Right lung (tissue), 5 donors: Measurements from ENCODE around the gene GINS3. TPM values are rescaled to one million over a fixed set of nuclear protein-coding genes. Genes with fewer than 3 reads are reported as not detected.

Experiments used
- DNase-seq, 2 donors: peaks; one replicate each; pipeline ENCODE4 v3.0.0-alpha.2; 2013
- polyA plus RNA-seq, 5 donors: library from polyadenylated mRNA; unstranded; fragments of 120-200 nt; gene quantifications; one replicate each; pipeline versions ENCODE4 v1.2.1 to v1.2.3, GENCODE V29; 2013; ENCODE audit warnings: inconsistent platforms in 1 of 5, low replicate concordance in 1 of 5; ENCODE audit not compliant: insufficient read length in 5 of 5, insufficient read depth in 1 of 5

The GINS3 gene
- polyA plus RNA-seq, 5 donors, result 9.5 to 14.8 (median 10.9) TPM

DNA sequence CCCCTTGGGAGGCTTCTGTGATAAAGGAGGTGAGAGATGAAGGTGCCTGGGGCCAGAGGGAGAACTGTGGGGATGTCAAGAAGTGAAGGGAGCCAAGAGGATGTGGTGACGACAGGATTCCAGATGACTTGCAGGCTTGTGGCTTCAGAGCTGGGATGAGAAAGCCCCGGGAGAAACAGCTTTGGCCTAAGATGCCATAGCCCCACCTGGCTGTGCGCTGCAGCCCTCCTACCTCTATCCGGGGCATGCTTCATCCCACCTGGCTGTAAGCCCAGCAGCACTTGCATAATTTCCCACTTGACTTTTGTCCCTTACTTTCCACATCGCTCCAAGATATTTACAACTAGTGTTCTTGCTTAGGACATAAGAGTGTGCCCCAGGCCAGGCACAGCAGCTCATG is 29.3 kb downstream of the GINS3 start:
- peak; percentile 34 to 36 for DNase-seq

DNA sequence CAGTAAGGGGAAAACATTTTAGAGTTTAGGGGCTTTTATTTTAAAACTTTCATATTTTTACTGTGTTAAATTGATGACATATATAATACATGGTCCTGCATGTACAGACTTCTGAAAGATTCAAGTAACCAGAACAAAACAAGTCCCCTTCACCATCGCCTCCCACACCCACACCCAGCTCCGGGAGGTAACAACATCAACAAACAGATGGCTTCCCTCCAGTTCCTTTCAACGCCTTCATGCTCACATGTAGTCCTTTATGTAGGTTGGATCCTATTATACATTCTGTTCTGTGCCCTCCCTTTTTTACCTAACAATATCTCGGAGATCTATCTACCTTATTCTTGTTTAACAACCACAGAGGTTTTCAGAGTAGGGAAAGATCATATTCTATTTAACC is 30.5 kb downstream of the GINS3 start:
- DNase-seq, result no peak

DNA sequence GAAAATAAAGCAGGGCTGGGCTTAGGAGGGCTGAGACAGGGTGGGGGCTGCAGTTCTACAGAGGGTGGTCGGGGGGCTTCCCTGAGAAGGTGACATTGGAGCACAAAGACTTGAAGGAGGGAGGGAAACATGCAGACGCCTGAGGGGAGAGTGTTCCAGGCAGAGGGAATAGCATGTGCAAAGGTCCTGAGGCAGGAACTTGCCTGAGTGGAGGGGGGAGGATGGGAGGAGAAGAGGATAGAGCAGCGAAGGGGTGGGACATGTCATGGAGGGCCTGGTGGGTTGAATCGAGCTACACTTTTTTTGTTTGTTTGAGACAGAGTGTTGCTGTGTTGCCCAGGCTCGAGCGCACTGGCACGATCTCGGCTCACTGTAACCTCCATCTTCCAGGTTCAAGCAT is 33.0 kb downstream of the GINS3 start:
- DNase-seq, result no peak

DNA sequence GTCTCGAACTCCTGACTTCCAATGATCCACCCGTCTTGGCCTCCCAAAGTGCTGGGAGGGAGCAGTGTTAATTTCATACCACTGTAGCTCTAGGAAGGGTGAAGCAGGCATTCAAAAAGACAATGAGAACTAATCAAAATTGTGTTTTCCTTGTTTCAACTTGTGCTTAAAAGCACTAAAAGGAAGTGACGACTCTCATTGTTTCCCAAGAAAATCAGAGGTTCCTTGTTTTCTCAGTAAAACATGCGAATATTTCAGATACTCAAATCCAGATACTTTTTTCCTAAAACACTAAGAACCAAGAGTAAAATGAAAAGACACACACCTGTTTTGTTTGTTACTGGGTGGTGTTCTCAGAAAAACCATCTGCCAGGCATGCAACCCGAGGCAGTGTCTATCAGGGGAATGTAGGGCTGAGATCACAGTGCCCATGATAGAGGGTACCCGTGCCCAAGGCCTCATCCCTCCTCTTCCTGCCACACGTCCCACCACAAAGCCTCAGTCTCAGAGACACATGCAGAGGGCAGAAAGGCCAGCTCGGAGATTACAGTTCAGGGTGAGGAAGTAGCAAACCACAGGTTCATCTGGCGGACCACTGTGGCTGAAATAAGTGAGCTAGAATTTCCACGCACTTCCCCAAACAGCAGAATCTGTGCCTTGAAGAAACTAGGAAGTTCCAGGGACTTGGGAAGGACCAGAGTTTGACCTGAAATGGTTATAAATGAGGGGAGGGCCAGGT is 33.7 kb downstream of the GINS3 start:
- DNase-seq, result no peak

DNA sequence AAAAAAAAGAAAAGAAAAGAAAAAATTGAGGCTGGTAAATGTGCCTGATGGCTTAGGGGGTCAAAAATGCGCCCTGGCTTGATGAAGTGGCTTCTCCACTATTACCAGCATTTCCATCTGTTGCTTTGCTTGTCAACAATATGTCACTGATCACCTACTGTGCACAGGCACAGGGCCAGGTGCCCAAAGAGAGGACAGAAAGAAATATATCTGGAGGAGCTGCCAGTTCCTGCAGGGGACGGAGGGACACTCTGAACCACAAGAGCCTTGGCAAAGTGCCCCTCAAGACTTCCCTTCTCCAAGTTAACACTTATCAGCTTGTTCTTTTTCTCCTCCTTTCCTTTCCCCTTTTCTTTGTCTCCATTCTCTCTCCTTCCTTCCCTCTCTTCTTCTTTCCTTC is 34.7 kb downstream of the GINS3 start:
- no peak for DNase-seq

DNA sequence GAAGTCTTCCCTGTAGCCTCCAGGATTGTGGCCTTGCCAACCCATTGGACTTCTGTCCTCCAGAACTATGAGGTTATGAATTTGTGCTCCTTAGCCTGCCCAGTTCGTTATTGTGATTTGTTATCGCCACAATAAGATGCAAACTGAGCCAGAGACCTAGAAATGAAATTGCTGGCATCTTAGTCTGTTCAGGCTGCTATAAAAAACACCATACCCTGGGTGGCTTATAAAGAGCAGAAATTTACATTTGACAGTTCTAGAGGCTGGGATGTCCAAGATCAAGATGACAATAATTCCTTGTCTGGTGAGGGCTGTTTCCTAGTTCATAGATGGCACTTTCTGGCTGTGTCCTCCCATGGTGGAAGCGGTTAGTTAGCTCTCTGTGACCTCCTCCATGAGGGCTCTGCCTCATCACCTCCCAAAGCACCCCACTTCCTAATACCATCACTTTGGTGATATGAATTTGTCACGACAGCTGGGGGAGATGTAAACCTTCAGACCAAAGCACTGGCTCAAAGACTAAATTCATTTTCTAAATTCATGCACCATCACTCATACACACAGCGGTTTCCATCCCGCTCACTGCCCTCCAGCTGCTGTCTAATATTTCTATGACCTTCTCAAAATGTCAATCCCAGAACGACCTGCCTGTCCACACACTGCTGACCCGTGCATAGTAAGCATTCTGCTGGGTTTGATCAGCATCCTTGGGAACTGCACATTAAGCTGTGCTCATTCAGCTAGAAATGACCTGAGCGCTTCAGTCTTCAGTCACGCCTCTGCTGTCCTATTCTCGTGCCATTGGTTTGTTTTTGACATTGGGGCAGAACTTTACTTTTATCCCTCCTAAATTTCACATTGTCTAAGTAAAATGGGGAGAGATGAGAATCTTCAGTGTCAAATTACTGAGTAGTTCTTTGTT is 36.6 kb downstream of the GINS3 start:
- DNase-seq, result no peak

DNA sequence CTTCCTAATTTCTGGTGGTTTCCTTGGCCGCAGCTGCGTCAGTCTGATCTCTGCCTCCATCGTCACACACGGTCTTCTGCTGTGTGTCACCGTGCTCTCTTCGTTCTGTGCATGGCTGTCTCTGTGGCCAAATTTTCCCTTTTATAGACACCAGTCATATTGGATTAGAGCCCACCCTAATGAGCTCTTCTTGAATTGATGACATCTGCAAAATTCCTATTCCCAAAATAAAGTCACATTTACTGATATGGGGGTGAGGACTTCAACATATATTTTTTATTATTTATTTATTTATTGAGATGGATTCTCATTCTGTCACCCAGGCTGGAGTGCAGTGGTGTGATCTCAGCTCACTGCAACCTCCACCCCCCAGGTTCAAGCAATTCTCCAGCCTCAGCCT is 38.4 kb downstream of the GINS3 start:
- DNase-seq, result no peak

DNA sequence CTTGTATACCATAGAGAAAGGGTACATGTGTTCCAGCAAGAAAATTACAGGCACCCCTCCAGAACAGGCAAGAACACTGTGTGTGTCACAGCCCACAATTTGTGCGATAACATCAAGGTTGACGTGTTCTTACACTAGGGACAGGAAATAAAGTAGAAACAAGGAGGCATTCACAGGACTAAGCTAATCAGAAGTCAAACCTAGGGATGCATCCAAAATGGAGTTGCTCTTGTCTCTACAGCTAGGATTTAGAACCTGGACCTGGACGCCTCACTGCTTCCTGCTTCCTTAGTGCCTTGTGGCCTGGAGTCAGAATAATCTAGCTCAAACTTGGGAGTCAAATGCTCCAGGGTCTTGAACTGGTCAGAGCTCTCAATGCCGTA is 41.3 kb downstream of the GINS3 start:
- no peak for DNase-seq

DNA sequence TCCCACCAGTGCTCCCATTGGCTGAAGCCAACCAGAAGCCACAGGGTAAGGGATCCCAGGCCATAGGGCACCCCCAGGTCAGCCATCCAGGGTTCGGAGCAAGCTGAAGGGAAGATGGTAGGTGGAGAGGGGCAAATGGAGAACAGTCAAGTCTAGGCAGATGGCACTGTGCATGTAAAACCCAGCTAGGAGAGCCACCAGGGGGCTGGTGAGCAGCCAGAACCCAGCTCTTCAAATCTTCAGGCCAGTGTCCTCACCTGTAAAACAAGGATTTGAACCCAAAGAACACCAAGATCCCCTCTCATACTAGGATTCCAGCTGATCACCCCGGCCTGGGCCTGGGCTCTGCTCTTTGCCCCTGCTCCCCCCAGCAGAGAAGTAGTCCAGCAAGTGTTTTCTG is 43.5 kb downstream of the GINS3 start:
- no peak for DNase-seq

DNA sequence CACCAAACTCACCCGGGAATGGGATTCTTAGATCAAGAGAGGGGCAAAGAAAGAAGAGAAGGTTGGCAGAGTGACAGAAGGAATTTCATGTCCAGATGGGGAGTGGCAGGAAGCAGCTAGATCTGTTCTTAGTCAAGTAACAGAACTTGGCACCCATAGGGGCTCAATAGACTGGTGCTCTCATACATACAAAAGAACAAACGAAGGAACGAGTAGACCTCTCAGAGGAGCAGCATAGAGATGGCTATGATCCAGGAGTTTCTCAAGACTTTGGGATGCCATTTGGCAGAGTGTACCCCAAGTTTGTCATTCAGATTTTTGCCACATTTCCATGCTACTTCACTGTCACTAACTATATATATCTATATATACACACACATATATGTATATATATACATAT is 47.9 kb downstream of the GINS3 start:
- DNase-seq, result no peak

DNA sequence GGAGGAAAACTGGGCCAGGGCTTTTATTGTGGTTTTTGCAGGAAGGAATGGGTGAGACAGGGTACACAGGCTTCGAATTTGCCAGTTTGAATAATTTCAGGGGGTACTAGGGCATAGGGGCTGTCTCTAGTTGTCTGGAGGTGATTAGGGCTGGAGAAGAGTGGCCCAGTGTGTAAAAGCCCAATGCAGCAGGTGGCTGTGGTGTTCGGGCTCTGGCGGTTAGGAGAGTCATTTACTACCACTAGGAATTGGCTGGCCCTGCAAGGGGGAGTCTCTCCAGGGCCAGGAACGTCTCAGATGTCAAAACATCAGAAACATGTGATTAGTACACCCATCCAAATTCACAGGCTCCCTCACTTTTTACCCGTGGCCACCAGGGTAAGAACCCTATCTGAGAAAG is 50.3 kb downstream of the GINS3 start:
- no peak for DNase-seq

DNA sequence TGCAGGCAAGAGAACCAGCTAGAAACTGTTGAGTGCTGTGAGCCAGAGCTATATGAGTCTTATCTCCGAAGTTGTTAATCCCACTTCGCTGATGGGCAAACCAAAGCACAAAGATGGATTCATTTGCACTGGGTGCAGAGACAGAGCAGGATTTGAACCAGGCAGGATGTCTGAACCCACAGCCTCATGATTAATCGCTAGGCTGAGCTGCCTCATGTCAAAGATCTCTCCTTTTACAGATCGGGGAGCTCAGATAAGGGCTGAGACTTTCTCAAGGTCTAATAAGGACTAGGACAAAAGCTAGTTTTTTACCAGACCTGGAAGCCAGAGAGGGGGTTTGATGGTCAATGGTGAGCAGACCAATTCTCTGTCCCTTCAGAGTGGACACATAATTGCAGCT is 51.5 kb downstream of the GINS3 start:
- DNase-seq, result no peak

DNA sequence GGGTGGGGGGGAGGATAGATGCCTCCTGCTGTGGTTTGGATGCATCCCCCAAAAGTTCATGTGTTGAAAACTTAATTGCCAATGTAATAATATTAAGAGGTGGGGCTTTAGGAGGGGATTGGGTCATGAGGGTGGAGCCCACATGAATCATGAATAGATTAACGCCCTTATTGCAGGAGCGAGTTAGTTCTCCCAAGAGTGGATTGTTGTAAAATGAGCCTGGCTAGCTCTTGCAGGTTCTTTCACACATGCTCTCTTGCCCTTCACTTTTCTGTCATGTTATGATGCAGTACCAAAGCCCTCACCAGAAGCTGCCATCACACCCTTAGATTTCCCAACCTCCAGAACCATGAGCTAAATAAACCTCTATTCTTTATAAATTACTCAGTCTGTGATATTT is 52.0 kb downstream of the GINS3 start:
- no peak for DNase-seq

DNA sequence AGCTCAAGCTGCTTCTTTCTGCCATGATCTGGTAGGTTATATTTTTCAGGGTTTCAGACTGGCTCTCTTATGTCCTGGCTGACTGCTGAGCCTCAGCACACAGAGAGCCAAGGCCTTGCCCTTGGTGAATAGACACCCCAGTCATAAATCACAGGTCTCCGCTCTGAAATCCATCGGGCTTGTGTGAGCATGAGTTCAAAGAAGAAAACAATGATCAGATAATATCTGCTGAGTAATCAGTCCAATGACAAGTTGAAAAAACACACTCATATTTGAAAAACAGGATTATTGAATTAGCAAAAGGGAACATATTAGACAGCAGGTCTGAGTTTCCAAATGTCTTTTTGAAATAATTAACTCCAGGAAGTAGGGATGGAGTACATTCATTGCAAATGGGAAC is 56.6 kb downstream of the GINS3 start:
- no peak for DNase-seq

DNA sequence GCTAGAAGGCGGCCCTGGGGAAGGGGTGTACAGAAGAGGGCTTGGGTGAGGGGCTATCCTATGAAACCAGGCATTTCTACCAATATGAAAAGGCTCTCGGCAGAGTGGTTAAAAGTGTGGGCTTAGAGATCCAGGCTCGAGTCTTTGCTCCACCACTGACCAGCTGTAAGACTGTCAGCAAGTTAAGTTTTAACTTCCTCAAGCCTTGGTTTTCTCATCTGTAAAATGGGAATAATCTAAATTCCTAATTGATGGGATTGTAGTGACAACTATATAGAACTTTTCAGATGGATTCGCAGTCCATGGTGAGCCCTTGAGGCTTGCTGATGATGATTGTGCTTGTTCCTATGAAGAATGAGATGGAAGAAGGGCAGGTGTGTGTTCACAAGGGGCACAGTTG is 57.0 kb downstream of the GINS3 start:
- no peak for DNase-seq

DNA sequence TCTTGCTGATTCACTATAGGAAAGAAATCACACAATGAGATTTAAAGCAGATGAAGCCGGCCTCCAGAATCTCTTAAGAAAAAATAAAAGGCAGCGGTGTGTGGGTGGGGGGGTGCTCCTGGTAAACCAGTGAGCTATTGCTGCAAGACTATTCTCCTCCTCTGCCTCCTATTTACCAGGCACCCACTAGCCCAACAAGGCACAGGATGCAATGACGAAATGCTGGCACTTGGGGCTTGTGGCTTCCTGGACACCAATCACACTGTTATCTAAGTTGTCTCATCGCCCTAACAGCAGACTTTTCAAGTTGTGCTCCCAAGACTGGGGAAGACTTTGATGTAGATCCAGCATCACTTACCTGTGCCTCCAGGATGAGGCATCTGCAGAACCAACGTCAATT is 57.5 kb downstream of the GINS3 start:
- DNase-seq, result no peak

DNA sequence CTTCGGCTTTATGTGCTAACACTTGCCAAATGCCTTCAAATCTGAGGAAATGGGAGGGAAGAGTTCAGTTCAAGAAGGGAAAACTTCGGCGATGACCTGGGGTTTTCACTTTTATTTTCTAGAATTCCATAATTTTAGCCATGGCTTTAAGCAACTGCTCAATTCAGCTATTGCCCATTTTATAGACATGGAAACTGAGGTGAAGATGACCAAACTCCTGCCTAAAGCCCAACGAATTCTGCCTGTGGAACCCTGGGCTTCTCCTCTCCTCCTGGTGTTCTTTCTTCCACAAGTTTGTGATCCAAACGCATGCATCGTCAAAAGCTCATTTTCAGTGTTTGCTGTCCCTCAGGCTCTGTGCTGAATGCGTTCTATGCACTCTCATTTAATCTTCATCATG is 58.3 kb downstream of the GINS3 start:
- DNase-seq, result no peak

DNA sequence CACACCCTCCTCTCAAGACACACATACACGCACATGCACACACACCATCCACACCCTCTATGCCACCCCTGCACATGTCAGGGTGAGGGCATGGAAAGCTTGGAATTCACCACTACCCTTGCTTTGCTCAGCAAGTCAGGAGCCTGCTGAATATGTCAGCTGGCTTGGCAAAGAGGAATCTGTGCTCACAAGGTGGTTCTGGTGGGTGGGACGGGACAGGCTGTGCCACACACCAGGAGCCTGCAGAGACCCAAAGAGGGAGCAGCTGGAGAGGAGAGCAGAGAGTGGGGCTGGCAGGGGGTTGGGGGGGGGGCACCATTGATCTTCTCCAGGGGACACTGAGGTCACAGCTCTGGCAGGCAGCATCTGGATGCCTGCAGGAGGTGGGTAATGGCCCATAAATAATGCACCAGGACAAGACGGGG is 59.0 kb downstream of the GINS3 start:
- DNase-seq, result no peak

DNA sequence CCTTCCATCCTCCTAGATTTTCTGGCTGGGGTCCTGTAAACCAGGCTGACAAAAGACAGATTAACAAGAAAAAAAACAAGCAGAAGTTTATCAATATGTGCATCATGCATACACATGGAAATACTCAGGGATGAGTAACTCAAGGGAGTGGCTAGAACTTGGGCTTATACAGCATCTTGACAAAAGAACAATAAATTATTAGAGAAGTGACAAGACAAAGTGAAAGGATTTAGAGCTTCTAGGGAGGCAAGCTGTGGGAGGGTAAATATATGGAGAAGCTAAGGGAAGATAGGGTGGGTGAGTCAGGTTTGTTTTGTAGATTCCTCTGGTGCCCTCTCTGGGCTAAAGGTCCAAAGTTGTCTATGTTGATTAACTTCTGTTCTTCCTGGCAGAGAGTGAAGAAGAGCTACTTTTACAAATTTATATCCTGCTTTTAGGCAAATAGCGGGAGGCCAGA is 59.7 kb downstream of the GINS3 start:
- DNase-seq, result no peak

DNA sequence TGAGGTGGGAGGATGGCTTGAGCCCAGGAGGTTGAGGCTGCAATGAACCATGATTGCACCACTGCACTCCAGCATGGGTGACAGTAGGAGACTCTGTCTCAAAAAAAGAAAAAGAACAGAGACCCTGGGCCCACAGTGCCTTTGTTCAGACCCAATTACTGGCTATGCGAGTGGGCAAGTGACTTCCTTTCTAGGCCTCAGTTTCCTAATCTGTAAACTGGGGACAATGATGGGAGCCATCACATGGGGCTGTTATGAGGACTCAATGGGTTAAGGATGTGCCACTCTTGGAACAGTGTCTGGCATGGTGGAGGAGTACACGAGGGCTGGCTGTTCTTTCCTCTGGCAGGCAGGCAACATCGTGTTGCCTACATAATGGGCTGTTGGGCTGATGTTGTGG is 60.4 kb downstream of the GINS3 start:
- no peak for DNase-seq

DNA sequence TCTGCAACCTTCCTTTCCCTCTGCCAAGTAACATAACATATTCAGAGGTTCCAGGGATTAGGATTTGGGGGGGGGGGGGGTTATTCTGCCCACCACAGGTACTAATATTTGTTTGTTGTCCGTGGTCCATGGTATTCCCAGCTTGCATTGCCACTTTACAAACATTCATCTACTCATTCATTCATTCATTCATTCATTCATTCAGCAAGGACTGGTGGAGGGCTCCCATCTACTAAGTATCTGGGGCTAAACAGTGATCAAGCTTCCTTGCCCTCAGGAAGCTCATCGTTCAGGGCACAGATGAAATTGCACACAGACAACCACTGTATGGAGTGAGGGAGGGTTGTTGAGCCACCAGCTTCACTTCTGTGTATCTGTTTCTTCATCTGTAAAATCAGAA is 61.9 kb downstream of the GINS3 start:
- DNase-seq, result no peak

DNA sequence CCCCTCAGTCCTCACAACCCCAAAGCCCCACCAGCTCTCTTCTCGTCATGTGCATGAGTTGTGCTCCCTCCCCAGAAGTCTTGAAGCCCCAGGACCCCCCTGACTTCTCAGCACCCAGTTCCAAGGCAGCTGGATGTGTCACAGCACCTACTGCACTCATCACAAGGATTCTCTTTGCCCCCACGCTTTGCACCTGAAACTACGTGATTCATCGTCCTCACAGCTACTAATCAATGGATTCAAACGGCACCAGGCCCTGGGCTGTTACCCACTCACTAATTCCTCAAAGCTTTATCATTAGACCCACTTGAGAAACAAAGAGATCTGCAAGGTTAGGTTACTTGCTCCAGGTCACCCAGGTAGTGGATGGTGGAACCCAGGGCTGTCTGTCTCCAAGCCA is 62.6 kb downstream of the GINS3 start:
- DNase-seq, result no peak
